Left colon (tissue), 2 donors: Measurements from ENCODE around the gene TCF4. TPM values are rescaled to one million over a fixed set of nuclear protein-coding genes. Genes with fewer than 3 reads are reported as not detected.

Source experiments
- ATAC-seq: fragments of 200-7000 bp; cut with Tn5 transposase; one replicate; pipeline ENCODE4 v1.9.1; 2020; ENCODE audit warnings: mild to moderate bottlenecking, moderate library complexity
- DNase-seq, 2 donors: peaks; one replicate each; pipeline ENCODE4 v3.0.0-alpha.2; 2020
- intact Hi-C, 2 donors: fragments of 100-400 bp; cut with DNase I in 1 of 2; cut with micrococcal nuclease in 1 of 2; formaldehyde crosslinking; loops; one replicate each; pipeline versions ENCODE4 v1.11.2 to v1.14.0; 2022; cut with DNase I, micrococcal nuclease
- total RNA-seq, 2 donors: library from RNA; stranded (reverse); fragmentation: NEBNext Ultra II Directional; extraction: Animal tissue kit (Norgen Biotek cat#: 25700); gene quantifications; one replicate each; pipeline ENCODE4 v1.2.1, GENCODE V29; 2021
- donor health status: DM: no; HTN: no; CAD: no.
- donor health status: DM: yes; HTN: yes; CAD: no.

Gene TCF4
- total RNA-seq, 2 donors from 2014 or later, result 12.3 to 30.4 TPM

DNA sequence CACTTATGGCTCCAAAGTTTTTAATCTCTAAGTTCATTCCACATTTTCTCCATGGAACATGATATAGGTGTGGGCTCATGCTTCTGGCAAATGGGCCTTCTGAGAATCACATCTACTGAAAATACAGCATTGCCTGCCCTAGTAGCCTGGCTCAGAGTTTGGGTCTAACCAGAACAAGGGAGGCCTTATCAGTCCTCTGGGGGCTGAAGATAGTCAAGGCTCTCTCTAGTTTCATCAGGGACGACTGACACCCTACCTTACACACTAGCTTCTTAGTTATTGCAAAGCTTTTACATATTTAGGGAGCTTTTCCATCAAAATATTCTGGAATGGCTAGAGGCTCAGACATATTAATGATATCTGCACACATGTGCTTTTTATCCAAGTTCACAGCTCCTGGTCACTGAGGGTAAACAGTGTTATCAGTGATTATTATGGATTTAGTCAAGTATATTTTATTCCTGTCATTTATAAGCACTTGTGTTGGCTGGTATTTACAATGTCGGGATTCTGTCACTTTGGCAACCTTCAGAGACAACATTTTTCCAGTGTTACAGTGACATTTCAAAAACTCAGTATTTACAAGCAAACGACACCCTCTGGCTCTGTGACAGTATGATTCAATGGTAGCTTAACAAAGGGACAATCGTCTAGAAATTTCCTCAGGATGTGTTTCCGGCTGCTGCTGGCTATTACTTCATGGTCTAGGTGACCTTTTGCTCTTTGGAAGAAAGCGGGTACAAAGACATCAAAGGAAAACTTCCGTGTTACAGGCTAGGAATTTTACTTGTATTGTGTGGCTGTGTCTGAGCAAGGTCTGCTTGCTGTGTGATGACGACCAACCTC, 200.6 kb downstream of the TCF4 start:
- DNase-seq, result no peak
- ATAC-seq, result no peak
- intact Hi-C loops, result no loop called here

GRCh38 chr18:55386545-55386944, 201.4 kb downstream of the TCF4 start:
- ATAC-seq (no peak), DNase-seq (no peak)
- intact Hi-C loops, result no loop called here

- intact Hi-C loops, result no loop called here
- no peak for ATAC-seq
- no peak for DNase-seq
Observed at GRCh38 chr18:55385770-55386169, 202.2 kb downstream of the TCF4 start.

- intact Hi-C loops, result no loop called here
- ATAC-seq (no peak), DNase-seq (no peak)
Observed at GRCh38 chr18:55384551-55385275, 203.3 kb downstream of the TCF4 start.

GRCh38 chr18:55384115-55384514, 203.9 kb downstream of the TCF4 start:
- ATAC-seq (no peak), DNase-seq (no peak)
- intact Hi-C loops, result no loop called here

DNA sequence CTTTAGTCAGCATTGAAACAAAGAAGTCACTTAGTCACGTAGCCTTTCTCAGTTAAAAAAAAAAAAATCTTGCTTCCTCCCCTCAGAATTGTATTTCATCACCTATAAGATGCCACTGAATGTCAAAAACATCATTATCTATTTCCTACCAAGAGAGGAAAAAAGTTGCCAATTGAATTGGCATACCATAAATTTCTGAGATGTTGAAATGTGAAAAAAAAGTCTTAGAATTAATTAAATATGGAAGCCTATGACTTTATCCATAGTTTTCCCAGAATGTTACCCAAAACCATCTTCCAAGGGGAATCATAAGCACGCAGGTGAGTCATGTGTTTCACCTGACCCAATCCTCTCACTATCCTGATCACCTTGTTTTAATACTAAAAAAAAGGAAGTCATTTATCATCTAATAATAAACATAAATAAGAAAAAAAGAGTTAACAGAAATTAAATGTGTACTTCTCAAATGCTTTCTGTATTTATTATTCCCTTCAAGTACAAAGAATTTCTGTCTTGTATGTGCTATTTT, 205.7 kb downstream of the TCF4 start:
- DNase-seq, result no peak
- no peak for ATAC-seq
- intact Hi-C loops, result no loop called here

DNA sequence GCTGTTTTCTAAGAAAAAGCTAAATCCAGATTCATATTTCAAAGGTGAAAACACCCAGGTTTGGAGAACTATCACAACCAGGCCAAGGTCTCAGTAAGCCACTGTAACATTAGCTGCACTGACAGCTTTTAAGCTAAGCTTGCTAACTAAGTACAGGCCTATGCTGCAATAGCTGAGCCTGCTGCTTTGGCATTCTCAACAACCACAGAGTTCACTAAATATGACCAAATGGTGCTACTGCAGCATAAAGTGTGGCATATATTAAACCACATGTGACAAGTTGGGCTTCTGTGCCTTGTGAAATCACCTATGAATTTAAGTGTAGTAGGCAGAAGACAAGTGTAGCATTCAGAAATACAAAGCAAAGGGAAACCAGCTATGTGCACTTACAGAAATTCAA, 206.7 kb downstream of the TCF4 start:
- intact Hi-C loops, result no loop called here
- ATAC-seq, result no peak
- no peak for DNase-seq

- DNase-seq, result no peak
- ATAC-seq, result no peak
- intact Hi-C loops, result no loop called here
Observed at GRCh38 chr18:55380589-55380988, 207.4 kb downstream of the TCF4 start.

DNA sequence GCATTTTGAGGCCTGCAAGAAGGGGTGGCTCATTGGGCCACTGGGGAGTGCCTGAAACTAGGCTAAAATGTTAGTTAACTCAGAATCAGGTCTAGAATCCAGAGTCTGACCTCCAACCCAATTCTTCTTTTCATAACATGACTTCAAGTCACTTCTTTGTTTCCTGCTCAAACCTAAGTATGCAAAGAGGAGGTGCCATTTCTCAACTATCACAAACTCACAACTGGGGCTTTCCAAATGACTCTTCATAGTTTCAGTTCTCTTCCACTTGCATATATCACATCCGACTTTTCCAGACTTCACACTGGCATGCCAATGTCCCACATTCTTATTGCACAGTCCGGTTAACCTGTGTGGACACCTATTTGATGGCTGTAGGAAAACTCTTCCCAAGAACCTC, 211.6 kb downstream of the TCF4 start:
- no peak for ATAC-seq
- no peak for DNase-seq
- intact Hi-C loops, result no loop called here

GRCh38 chr18:55375930-55376329, 212.1 kb downstream of the TCF4 start:
- DNase-seq (no peak), ATAC-seq (no peak)
- intact Hi-C loops, result no loop called here

DNA sequence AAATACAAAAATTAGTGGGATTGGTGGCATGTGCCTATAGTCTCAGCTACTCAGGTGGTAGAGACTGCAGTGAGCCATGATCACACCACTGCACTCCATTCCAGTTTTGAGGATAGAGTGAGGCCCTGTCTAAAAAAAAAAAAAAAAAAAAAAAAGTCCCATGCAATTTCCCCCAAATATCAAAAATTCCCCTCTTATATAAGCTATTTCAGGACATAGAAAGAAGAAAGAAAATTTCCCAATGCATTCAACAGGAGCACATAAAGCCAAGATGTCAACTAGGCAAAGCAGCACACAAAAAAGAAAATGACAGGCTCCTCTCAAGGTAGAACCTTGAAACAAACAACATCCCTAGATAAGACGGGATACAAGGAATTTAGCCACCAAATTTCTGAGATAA, 213.3 kb downstream of the TCF4 start:
- DNase-seq (no peak), ATAC-seq (no peak)
- intact Hi-C loops, result no loop called here

DNA sequence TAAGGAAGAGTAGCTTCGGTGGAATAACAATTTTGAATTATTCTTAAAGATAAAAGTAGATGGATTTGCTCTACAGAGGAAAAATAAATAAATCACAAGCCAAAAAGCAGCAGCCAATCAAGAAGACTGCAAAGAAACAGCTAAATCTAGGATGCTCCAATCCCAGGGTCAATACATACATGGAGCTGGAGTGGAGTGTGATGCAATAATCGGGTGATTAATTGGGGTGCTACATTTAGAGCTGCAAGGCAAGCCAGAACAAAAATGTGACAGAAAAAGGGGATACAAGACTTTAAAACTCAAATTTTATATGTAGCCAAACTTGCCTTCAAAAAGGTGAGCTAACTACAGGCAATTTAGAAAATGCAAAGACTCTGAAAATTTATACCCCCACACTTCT, 215.8 kb downstream of the TCF4 start:
- ATAC-seq (no peak), DNase-seq (no peak)
- intact Hi-C loops, result no loop called here

DNA sequence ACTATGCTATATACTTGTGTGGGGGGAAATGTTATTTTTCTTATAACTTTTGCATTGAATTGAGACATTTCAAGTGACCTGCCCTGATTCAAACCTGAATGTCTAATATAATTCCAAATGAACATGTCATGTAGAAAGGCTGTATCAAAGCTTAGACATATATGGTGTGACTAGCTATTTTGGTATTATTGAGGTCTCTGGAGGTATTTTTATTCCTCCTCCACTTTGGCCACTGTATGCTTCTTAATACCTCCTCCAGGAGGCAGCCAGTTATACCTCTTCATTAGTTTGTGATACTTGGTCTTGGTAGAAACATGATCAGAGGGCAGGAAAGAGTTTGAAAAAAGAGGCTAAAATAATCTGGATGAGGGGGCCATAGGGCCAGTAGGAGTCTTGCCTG, 217.1 kb downstream of the TCF4 start:
- intact Hi-C loops, result no loop called here
- DNase-seq (no peak), ATAC-seq (no peak)

- ATAC-seq (no peak), DNase-seq (no peak)
- intact Hi-C loops, result no loop called here
Observed at GRCh38 chr18:55369346-55369745, 218.6 kb downstream of the TCF4 start.

DNA sequence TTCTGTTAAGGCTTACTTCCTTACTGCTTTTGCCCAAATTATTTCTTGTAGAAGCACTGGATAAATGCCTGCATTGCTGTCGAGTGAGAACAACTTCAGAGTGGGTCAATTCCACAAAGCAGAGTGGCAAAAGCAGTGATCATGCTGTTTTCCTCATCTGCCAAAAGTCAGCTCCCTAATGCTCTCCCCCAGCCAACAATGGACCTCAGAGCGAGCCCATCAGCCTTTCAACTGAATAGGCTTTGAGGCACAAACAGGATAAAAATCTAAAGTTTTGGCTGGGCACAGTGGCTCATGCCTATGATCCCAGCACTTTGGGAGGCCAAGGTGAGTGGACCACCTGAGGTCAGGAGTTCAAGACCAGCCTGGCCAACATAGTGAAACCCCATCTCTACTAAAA, 222.7 kb downstream of the TCF4 start:
- intact Hi-C loops, result no loop called here
- ATAC-seq (no peak), DNase-seq (no peak)

DNA sequence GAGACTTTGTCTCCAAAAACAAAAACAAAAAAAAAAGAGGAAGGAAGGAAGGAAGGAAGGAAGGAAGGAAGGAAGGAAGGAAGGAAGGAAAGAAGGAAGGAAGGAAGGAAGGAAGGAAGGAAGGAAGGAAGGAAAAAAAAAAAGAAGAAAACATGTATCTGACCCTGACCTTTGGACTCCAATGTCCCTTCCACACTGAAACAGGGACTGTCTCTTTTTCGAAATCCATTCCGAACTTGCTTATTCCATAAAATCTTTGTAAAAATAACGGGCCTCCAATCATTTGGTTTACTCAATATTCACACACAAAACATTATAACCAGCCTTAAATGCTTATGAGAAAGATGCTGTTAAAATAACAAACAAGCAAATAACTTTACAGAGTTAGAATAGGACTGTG, 225.7 kb downstream of the TCF4 start:
- no peak for DNase-seq
- intact Hi-C loops, result no loop called here
- ATAC-seq, result no peak

GRCh38 chr18:55361492-55362250, 226.3 kb downstream of the TCF4 start:
- DNase-seq (no peak), ATAC-seq (no peak)
- intact Hi-C loops, result no loop called here

DNA sequence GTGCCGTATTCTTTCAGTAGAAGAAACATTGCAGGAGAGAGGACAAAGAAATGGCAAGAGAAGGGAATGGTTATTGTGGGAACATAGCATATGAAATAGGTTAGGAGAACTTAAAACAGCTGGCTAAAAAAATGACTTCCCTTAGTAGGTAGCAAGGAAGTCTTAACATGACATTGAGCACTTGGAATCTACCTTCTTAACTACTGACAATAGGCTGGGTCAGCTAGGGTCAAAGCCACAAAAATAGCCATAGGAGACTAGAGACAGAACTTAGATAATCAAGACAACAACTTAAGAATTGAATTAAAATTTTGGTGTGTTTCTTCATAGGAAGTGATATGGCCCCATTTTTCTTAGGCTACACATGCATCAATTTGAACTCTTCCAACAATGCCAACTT, 227.9 kb downstream of the TCF4 start:
- no peak for DNase-seq
- ATAC-seq, result no peak
- intact Hi-C loops, result no loop called here

GRCh38 chr18:55356815-55357214, 231.2 kb downstream of the TCF4 start:
- intact Hi-C loops, result no loop called here
- ATAC-seq (no peak), DNase-seq (no peak)

DNA sequence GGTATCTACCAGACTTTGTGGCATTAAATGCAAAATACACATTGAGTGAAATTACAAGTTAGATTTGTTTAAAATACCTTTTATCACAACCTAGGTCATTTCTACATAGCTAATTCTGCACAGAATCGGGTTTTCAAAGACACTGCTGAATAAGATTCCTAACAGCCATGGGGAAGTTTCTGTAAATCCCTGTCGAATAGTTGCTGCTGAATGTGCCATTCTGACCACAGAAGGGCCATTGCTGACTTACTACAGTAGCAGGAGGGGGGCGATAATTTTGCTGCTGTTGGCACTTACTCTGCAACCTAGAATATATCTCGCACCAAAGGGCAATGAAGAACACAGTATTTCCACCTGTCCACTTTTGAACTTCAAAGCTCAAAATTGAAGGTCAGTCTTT, 232.8 kb downstream of the TCF4 start:
- intact Hi-C loops, result no loop called here
- no peak for ATAC-seq
- no peak for DNase-seq
